SIG-M5 treated with dmso at 0.1 percent for 504 hours (cell line): ENCODE data around the gene CLMN.
A peak's percentile ranks its signal among the peaks of the same experiment; 100 is the strongest.
"Not testable (repeated sequence)": the region's sequence is repeated elsewhere in the genome, so short reads cannot be mapped to it uniquely, and the experiment has no call there.

ENCODE experiments used
- DNase-seq: peaks from one replicate; lab custom pipeline; 2025; ENCODE audit not compliant: unreplicated experiment; lab: John Stamatoyannopoulos, UW

CLMN gene

DNA sequence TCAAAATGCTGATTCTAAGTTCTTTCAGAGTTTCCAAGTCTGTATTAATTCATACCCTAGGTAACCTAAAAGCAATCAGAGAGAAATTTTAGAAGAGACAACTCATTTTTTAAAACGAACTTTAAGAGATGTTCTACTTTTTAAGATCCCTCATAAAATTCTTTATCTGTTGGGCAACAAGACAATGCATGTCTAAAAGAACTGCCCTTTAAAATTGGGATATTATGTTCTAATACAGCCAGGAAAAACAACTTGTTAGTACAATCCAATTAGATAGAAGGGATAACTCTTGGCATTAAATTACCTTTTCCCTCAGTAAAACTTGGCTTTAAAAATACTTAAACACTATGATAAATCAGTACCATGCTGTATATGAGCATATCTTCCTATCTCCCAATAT, 178.0 kb downstream of the CLMN start:
- no peak for DNase-seq

DNA sequence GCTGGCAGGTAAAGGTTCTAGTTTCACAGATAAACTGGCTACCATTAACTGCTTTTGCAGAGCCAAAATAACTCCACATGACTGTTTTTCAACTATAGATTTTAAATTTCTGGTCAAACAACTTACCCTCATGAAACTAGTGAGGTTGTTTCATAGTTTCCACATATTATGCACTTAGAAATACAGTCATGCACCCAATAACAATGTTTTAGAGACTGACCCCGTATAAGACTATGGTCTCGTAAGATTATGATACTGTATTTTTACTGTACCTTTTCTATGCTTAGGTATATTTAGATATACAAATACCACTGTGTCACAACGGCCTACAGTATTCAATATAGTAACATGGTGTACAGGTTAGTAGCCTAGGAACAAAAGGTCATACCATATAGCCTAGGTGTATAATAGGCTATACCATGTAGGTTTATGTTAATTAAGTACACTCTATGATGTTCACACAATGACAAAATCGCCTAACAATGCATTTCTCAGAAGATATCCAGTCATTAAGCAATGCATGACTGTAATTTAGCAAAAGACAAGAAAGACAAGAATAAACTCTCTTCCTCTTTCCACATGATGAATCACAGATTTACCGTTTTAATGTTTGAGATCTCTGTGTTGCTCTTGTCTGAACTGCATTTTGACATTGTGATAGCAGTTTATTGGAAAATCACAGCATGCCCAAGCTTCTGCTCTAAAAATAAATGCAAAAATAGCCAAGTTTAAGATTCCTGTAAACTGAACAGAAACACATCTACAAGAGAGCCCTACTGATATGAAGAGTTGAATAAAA, 179.4 kb downstream of the CLMN start:
- peak; percentile 58 for DNase-seq

DNA sequence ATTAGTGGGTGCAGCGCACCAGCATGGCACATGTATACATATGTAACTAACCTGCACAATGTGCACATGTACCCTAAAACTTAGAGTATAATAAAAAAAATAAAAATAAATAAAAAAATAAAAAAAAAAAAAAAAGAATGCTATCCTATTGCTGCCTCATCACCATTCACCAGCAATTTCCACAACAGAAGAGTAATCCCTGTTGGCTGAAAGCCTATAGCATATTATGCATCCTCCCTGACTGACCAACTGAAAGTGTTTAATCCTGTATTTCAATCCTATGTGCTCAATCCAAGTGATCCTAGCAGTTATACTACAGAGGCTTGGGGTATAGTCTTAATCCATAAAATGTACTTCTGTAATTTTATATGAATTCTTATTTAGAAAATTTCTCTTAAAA, 180.8 kb downstream of the CLMN start:
- no peak for DNase-seq

GRCh38 chr14:95138455-95138854, 181.3 kb downstream of the CLMN start:
- DNase-seq, result not testable (repeated sequence)

DNA sequence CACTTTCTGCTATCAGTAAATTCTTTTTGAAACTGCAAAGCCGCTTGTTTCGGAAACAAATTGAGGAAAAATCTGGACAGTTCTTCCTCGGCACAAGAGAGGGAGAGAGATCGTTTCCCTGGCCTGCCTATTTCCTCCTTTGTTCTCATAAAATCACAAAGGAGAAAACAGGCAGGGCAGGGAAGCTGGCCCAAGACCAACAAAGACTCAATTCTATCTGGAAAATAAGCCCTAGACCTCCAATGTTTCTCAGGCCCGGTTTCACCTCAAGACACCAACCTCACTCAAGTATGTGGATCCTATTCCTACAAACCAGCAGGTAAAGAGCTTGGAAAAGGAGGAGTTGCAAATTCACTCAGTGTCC, 181.9 kb downstream of the CLMN start:
- no peak for DNase-seq

GRCh38 chr14:95137164-95137803, 182.4 kb downstream of the CLMN start:
- no peak for DNase-seq

DNA sequence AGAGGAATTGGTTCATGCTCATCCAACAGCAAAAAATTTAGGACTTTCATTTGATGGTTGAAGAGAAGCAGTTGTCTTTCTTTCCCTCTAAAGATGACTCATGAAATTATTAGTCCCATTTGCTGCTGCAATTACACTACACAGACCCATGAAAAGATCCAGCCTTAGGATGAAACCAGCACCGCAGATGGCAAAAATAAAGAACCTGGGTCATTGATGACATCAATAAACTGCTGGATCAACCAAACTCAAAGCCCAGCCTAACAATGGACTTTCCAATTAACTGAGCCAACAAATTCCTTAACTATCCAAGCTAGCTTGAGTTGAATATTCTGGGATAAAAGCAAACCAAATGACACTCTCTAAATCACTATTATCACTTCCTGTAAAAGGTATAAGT, 183.1 kb downstream of the CLMN start:
- DNase-seq, result no peak

GRCh38 chr14:95134304-95134933, 185.3 kb downstream of the CLMN start:
- DNase-seq, result no peak

DNA sequence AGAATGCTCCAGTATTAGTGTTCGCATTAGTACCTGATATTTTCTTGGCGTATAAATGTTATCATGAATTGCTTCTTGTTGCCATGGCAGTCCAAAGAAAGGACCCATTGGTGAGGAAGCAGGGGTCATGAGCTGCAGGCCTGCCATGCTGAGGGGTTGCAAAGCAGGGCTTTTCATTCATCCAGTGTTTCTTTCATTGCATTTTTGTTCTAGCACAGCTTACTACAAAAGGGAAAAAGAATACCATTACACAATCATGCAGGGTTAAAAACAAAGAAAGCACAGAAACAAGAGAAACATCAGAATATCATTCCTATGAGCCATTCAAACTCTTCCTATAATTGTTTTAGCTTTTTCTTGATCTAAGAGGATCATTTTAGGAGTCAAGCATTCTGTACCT, 186.4 kb downstream of the CLMN start:
- no peak for DNase-seq

DNA sequence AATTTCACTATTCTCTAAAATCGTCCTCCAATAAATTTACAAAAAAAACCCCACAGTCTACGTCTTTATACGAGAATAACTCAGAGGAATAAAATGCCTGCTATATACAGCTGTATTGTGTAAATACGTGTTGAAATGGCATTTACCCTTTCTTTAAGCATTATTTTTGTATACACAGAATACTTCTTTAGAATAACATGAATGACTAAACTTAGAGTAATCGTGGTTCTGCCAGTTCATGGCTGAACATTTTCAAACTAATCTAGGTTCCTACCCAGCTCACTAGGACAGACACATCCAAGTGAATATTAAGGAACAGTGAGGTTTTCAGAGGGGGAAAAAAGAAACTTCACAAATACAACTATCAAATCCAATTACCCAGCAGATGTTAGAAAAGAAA, 186.9 kb downstream of the CLMN start:
- DNase-seq, result no peak
